Measurements from ENCODE around the gene CHCHD3.

DNA sequence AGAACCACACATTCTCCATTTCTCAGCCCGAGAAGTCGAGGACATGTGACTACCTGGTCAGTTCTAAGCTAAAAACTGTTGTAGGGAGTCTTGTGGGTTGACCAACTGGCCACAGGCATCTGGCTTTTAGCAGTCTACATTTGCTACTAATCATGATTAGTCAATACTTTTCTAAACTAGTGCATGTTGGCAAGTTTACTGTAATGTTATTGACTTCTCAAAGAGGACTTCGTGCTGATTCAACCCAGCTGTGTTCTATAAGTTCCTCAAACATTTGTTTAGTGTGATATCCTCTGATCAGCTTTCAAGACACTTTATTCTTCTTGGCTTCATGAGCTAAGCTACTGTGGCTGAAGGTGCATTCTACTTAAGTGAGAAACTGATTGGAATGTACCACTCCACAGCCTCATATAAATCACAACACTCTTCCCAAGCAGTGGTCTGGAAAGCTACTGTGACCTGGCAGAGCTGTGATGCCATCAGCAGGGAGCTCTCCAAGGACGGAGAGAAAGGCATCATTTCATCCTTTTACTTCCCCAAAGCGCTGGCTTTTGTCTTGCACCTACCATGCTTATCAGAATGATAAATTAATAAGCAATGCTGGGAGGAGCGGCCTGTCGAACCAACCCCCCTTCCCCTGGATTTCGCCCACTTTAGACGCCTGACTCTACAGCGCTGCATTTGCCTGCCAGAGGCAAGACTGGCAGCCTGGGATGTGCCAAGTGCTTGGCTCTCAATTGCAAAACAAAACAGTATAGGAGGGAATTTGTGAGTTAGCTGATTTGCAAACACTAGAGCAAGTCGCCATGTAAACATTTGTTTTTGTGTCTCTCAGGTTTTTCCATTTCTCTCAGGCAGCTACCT, 298.9 kb downstream of the CHCHD3 start:
- TF ChIP-seq, protein P1, sequence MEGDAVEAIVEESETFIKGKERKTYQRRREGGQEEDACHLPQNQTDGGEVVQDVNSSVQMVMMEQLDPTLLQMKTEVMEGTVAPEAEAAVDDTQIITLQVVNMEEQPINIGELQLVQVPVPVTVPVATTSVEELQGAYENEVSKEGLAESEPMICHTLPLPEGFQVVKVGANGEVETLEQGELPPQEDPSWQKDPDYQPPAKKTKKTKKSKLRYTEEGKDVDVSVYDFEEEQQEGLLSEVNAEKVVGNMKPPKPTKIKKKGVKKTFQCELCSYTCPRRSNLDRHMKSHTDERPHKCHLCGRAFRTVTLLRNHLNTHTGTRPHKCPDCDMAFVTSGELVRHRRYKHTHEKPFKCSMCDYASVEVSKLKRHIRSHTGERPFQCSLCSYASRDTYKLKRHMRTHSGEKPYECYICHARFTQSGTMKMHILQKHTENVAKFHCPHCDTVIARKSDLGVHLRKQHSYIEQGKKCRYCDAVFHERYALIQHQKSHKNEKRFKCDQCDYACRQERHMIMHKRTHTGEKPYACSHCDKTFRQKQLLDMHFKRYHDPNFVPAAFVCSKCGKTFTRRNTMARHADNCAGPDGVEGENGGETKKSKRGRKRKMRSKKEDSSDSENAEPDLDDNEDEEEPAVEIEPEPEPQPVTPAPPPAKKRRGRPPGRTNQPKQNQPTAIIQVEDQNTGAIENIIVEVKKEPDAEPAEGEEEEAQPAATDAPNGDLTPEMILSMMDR (conservative IDR thresholded peaks at IDR 0.05 in 1 of 2, IDR thresholded peaks at IDR 0.05 in 1 of 2; ENCODE audit: low read depth in 1 of 2, low read length in 2 of 2): no peak
- no peak for TF ChIP-seq EZH2 (IDR thresholded peaks at IDR 0.05; ENCODE audit: low read length, missing control alignments)
